NCI-H1417 (cell line): ENCODE data around the gene MAVS.
A peak's percentile ranks its signal among the peaks of the same experiment; 100 is the strongest.
"Not testable (repeated sequence)": the region's sequence is repeated elsewhere in the genome, so short reads cannot be mapped to it uniquely, and the experiment has no call there.

Experiments
- DNase-seq, 3 experiments: peaks; one replicate each; lab custom pipeline; 2025; lab: John Stamatoyannopoulos, UW

The MAVS gene

DNA sequence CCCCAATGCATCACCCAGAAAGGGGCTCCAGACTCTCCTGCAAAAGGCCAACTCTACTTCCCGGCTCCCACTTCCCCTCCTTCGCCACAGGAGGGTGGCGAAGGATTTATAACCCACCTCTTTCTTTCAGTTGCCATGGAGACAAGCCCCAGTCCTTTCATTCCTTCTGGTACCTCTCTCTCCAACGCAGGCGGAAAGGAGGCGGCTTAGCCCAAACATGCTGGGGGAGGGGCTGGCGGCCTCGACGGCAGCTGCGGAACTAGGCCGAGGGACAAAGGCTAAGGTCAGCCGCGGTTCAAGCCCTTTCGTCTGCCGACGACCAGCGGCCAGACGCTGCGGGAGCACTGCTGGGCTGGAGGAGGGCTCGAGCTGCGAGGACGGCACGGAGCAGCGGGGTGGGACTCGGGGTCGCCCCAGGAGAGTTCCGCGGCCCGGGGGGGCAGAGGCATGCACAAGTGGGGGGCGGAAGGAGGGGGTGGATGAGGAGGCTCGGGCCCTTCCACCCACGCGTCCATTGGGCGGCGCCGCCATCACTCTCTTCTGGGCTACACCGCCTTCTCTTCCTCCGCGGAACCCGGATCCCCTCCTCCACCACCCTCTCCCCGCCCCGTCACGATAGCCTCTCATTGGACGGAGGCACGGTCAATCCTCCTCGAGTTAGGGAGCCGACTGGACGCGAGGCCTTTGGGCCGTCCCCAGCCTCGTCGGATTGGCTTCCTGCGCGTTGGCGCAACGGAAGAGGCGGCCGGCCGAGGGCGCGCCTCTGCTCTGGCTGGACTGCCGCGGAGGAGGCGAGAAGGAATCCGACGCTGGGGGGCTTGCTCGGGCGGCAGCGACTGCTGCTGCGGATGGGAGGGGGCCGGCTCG lies 42.2 kb downstream of the MAVS start, which contains the start of gene PANK2:
PANK2 (plus strand) TSS at position 766 of the 867 bp plus-strand sequence.
- peak; percentile 99 to 100 (median 100) for DNase-seq

DNA sequence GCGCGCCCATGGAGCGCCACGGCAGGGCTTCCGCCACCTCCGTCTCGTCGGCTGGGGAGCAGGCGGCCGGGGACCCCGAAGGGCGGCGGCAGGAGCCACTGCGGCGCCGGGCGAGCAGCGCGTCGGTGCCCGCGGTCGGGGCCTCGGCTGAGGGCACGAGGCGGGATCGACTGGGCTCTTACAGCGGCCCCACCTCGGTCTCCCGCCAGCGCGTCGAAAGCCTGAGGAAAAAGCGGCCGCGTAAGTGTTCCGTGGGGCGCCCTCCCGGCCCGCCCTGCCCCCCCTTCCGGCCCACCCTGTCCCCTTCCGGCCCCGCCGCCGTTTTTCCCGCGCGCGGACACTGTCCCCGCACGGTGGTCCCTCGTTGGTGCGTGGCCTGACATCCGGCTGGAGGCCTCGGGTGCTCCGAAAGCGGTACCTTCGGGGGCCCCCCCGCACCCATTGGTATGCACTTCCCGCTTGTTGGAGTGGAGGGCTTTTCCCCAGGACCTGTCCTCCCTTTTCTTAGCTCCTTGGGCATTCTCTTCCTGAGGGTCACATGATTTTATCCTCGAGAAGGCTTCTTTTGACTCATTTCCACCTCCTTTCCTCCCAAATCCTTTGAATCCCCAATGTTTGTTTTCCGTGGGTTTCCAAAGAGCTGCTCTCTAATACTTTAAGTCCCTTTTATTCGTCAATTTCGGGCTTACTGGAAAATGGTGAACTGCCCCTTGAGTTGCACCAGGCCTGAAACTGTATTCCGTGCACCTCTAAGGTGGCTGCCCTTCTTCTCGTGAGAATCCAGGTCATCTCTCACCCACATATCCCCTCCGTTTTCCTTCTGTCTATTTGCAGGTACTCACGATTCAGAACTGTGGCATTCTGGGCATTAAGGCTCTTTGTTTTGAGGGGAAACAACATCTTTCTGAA lies 43.1 kb downstream of the MAVS start:
- peak; percentile 34 to 80 (median 77) for DNase-seq

DNA sequence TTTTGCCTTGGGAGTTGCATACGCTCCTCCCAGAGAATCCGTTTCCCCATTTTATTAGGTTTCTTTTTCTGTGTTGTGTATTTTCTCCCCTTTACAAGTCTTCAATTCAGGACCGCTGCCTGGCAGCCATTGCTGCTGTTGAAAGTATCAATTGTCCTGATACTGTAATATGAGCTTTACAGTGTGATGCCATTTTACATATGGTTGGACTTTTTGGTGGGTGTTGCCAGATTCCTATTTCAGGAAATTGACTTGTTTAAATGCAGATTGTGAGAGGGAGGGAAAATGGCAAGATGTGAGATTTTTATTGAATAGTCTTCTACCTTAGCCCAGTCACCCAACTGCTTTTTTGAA lies 43.7 kb downstream of the MAVS start:
- peak; percentile 35 to 69 (median 46) for DNase-seq

GRCh38 chr20:3890999-3891929 lies 44.6 kb downstream of the MAVS start:
- DNase-seq = no peak

DNA sequence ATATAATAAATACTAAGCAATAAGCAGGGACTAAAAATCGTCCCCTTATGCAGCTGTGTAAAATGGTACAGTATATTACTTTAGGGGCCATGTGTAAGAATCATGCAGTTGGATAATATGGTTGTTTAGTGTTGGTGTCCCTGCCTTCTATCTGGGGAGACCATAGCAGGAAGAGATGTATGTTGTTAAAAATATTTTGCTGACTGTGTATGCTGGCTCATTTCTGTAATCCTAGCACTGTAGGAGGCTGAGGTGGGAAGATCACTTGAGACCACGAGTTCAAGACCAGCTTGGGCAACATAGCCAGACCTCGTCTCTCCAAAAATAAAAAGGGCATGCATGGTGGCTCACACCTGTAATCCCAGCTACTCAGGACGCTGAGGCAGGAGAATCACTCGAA lies 48.2 kb downstream of the MAVS start:
- no peak for DNase-seq

- DNase-seq = no peak
These were observed 49.7 kb downstream of the MAVS start for GRCh38 chr20:3896302-3896701.

DNA sequence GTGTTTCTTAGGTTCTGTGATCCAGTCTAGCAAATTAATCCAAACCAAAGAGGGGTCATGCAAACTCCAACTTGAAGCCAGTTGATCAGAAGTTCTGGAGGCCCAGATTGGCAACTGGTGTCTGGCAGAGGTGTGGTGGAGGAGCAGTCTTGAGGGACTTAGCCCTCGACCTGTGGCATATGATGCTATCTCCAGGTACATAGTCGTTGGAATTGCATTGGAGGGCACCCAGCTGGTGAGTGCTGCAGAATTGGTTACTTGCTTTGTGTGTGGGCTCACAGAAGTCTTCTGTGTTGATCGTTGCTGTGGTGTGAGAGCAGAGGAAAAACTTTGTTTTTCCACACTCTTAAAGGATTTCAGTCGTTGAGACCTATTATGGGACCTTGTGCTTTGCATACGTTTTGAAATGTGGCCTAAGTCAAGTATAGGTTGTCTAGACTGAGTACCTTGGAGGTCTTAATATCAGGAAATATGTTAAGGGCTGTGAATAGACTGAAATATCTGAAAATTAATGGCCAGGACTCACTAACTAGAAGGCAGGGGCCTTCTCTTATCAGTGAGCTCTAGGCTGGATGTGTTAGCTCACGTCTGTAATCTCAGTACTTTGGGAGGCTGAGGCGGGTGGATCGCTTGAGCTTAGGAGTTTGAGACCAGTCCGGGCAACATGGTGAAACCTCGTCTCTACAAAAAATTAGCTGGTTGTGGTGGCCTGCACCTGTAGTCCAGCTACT lies 50.4 kb downstream of the MAVS start:
- no peak for DNase-seq

DNA sequence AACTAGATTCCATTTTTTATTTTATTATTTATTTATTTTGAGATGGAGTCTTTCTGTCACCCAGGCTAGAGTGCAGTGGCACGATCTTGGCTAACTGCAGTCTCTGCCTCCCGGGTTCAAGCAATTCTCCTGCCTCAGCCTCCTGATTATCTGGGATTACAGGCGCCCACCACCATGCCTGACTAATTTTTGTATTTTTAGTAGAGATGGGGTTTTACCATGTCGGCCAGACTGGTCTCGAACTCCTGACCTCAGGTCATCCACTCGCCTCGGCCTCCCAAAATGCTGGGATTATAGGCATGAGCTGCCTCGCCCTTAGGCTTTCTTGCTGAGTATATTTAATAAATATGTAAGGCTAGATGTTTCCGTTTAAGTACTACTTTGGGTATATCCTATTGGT lies 51.5 kb downstream of the MAVS start:
- DNase-seq = not testable (repeated sequence)

DNA sequence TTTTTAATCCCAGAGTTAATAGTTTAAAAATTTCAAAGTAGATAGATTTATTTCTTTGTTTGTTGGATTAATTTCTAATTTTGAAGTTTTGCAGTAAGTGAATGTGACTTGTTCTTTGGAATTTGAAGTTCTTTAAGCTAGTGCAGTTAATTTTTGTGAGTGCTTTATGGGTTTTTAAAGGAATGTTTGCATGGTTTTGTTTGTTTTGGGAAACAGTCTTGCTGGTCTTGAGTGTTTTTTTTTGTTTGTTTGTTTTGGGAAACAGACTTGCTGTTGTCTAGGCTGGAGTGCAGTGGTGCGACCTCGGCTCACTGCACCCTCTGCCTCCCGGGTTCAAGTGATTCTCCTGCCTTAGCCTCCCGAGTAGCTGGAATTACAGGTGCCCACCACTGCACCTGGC lies 52.0 kb downstream of the MAVS start:
- DNase-seq = no peak

DNA sequence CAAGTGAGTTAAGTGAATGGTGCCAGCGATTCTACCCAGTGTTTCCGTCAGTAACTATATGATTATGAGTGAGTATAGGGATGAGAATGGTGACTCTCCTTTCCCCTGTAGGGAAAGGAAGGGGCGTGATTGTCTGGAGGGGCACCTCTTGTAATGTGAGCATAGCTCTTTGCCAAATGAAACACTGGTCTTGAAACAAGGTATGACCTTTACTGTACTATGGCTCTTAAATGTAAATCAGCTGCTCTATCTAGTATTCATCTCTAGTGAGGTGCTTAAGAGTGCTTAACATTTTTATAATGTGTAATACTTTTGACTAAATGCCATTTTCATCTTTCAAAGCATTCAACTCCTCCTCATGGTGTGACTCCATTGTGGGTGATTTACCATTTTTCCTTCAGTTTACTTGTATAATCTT lies 53.6 kb downstream of the MAVS start:
- DNase-seq = peak in 1 of 3 experiments; percentile 76

DNA sequence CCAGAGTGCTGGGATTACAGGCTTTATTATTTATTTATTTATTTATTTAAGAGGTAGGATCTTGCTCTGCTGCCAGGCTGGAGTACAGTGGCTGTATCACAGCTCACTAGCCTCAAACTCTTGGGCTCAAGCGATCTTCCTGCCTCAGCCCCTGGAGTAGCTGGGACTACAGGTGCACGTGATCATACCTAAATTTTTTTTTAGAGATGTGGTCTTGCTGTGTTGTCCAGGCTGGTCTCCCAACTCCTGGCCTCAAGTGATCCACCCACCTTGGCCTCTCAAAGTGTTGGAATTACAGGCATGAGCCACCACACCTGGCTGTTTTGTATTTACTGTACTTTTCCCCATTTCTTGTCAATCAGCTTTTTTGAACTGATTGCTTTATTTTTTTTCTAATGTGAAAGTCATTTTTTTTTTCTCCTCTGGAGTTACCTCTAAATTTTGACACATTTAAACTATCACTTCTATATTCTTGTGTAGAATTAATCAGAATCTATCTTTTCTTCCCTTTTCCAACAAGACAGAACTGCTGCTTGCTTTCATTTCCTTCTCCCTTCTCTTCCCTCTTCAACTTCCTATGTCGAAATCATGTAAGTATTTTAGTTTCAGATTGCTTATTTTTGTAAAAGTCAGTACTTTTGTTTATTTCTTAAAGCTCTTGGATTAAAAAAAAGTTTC lies 54.5 kb downstream of the MAVS start:
- no peak for DNase-seq

- no peak for DNase-seq
These were observed 55.2 kb downstream of the MAVS start for GRCh38 chr20:3901706-3902440.

GRCh38 chr20:3902446-3902845 lies 55.8 kb downstream of the MAVS start:
- DNase-seq = no peak

DNA sequence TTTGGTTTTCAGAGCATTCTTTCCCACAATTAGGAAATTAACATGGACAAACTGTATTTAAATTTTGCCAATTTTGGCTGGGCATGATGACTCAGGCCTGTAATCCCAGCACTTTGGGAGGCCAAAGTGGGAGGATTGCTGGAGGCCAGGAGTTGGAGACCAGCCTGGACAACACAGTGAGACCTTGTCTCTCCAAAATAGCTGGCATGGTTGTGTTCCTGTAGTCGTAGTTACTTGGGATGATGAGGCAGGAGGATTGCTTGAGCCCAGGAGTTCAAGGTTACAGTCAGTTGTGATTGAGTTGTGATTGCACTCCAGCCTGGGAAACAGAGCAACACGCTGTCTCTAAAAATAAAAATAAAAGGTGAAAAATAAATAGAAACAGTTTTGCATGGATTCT lies 57.6 kb downstream of the MAVS start:
- DNase-seq = no peak

GRCh38 chr20:3904857-3905256 lies 58.2 kb downstream of the MAVS start:
- no peak for DNase-seq

GRCh38 chr20:3906744-3907721 lies 60.4 kb downstream of the MAVS start:
- DNase-seq = not testable (repeated sequence)

DNA sequence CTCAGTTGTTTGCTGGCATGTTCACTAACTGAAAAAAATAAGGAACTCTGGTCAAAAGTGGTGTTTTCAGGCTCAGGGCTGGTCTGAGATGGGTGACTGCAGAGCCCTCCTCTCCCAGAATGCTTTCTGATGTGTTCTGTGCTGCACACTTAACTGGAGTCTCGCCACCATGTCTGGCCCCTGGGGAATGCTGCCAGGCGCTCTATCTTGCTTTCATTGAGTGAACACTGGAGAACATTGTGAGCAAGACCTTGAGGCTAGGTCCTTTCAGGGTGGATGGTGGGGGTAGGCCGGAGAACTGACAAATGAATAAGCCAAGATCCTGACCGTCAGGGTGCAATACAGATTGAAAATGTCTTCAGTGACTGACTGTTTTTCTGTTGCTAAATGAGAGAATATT lies 62.0 kb downstream of the MAVS start:
- no peak for DNase-seq

DNA sequence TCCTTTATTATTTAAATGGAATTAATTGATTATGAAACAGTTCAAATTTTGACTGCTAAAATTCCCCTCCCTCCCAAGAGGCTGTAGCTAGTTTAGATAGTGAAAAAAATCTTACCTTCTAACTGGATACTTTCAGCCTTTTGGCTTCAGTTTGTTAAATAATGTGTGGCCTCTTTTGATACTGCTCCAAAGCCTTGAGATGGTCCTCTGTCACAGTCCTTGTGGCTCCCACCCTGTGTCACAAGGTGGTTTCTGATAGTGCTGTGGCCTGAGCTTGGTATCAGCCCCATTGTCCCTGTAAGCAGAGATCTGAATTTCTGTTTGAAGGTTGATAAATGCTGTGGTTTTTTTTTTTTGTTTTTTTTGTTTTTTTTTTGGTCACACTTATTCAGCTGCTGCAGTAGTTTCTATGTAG lies 63.3 kb downstream of the MAVS start:
- no peak for DNase-seq

GRCh38 chr20:3910853-3911252 lies 64.2 kb downstream of the MAVS start:
- DNase-seq = no peak
